H1 (cell line): ENCODE data around the gene NDUFAF7. TPM values are rescaled to one million over a fixed set of nuclear protein-coding genes. Genes with fewer than 3 reads are reported as not detected.

Source experiments
- ASH2L ChIP-seq: fragments of 200-600, 300-600 bp; sonication (generic); IDR thresholded peaks from one replicate; pipeline ENCODE4 v1.7.1; 2017; ENCODE audit warnings: low read length
- CBX5 ChIP-seq: fragments of 300-800, 300-1000 bp; sonication (generic); IDR thresholded peaks from 2 replicates; pipeline ENCODE4 v1.7.1; 2016; ENCODE audit warnings: antibody characterized with exemption, low read length, low read depth
- CEBPB ChIP-seq: IDR thresholded peaks from 2 replicates; pipeline ENCODE4 v1.6.1; 2012; ENCODE audit warnings: low read depth, low read length
- CHD2 ChIP-seq: IDR thresholded peaks from 2 replicates; pipeline ENCODE4 v1.6.1; 2012; ENCODE audit warnings: low read length, improper control_type of control experiment
- CREB1 ChIP-seq: IDR thresholded peaks from 2 replicates; pipeline ENCODE4 v1.6.1; 2012; ENCODE audit warnings: inconsistent platforms
- EZH2 ChIP-seq: fragments of 200-600 bp; sonication (generic); IDR thresholded peaks from 2 replicates; pipeline ENCODE4 v1.7.1; 2012; ENCODE audit warnings: low read depth, mild to moderate bottlenecking, moderate library complexity, low read length, inconsistent platforms; ENCODE audit not compliant: severe bottlenecking
- GTF2F1 ChIP-seq: IDR thresholded peaks from 2 replicates; pipeline ENCODE4 v1.6.1; 2012; ENCODE audit warnings: low read depth, low read length, improper control_type of control experiment, borderline replicate concordance
- HDAC2 ChIP-seq, 2 experiments: fragments of 300-600 bp in 1 of 2; sonication (generic) in 1 of 2; IDR thresholded peaks; 2 replicates each; pipeline ENCODE4 v1.6.1; 2011 to 2012; ENCODE audit warnings: low read depth in 2 of 2, low read length in 2 of 2, mild to moderate bottlenecking in 2 of 2, moderate library complexity in 2 of 2, borderline replicate concordance in 1 of 2, inconsistent platforms in 1 of 2
- KDM5A ChIP-seq: fragments of 200-600 bp; IDR thresholded peaks from 2 replicates; pipeline ENCODE4 v1.7.1; 2012; ENCODE audit warnings: mild to moderate bottlenecking, low read length, inconsistent platforms, mixed read lengths
- MAFK ChIP-seq: IDR thresholded peaks from 2 replicates; pipeline ENCODE4 v1.6.1; 2012; ENCODE audit warnings: low read depth, mild to moderate bottlenecking, improper control_type of control experiment, low read length
- POLR2AphosphoS5 ChIP-seq: IDR thresholded peaks from 2 replicates; pipeline ENCODE4 v1.6.1; 2011; ENCODE audit warnings: low read depth, low read length
- POU5F1 ChIP-seq: IDR thresholded peaks from 2 replicates; pipeline ENCODE4 v1.6.1; 2011; ENCODE audit warnings: low read depth, mild to moderate bottlenecking, low read length, moderate library complexity
- RAD21 ChIP-seq, 2 experiments: IDR thresholded peaks in 1 of 2; conservative IDR thresholded peaks in 1 of 2; 2 replicates each; pipeline ENCODE4 v1.6.1; 2011; ENCODE audit warnings: low read depth in 2 of 2, low read length in 2 of 2, improper control_type of control experiment in 1 of 2, inconsistent platforms in 1 of 2, mild to moderate bottlenecking in 1 of 2, moderate library complexity in 1 of 2
- SIN3A ChIP-seq, 2 experiments: IDR thresholded peaks in 1 of 2; conservative IDR thresholded peaks in 1 of 2; 2 replicates each; pipeline ENCODE4 v1.6.1; 2011 to 2012; ENCODE audit warnings: low read length in 2 of 2, improper control_type of control experiment in 1 of 2, low read depth in 1 of 2, mild to moderate bottlenecking in 1 of 2
- SP1 ChIP-seq: IDR thresholded peaks from 2 replicates; pipeline ENCODE4 v1.6.1; 2011; ENCODE audit warnings: low read depth, low read length
- SP2 ChIP-seq: IDR thresholded peaks from 2 replicates; pipeline ENCODE4 v1.6.1; 2012; ENCODE audit warnings: mild to moderate bottlenecking, low read length, inconsistent platforms
- SP4 ChIP-seq: IDR thresholded peaks from 2 replicates; pipeline ENCODE4 v1.6.1; 2012; ENCODE audit warnings: low read length, inconsistent platforms
- SRF ChIP-seq: IDR thresholded peaks from 2 replicates; pipeline ENCODE4 v1.6.1; 2011; ENCODE audit warnings: mild to moderate bottlenecking, low read depth, low read length, moderate library complexity
- TAF7 ChIP-seq: optimal IDR thresholded peaks from 2 replicates; pipeline ENCODE3; 2011; ENCODE audit warnings: low read depth, mild to moderate bottlenecking, inconsistent platforms, low read length, moderate library complexity, borderline replicate concordance
- TCF12 ChIP-seq: IDR thresholded peaks from 2 replicates; pipeline ENCODE4 v1.6.1; 2011; ENCODE audit warnings: low read depth, mild to moderate bottlenecking, low read length
- ZNF274 ChIP-seq: IDR thresholded peaks from 2 replicates; pipeline ENCODE4 v1.7.0; 2012; ENCODE audit warnings: low read length, borderline replicate concordance; ENCODE audit errors: extremely low read depth
- polyA plus RNA-seq, 7 experiments: library from polyadenylated mRNA; depleted of rRNA in 3 of 7; stranded (reverse) in 5 of 7; unstranded in 2 of 7; fragments of >200 nt in 5 of 7; fragments of 200-250 nt in 2 of 7; gene quantifications; 1 replicate in 5 of 7; 2 replicates in 1 of 7; 4 replicates in 1 of 7; pipeline versions ENCODE4 v1.2.1 to v1.2.3, GENCODE V29; 2011 to 2013; ENCODE audit warnings: missing spikeins in 2 of 7, mixed read lengths in 2 of 7
- total RNA-seq: library from RNA; stranded (reverse); fragmentation: NEBNext Ultra II Directional; extraction: Animal tissue kit (Norgen Biotek cat#: 25700); gene quantifications from 2 replicates; pipeline ENCODE4 v1.2.1, GENCODE V29; 2021
- TF ChIP-seq, protein P1 (sequence below): IDR thresholded peaks from 2 replicates; pipeline ENCODE4 v1.6.1; 2012; ENCODE audit warnings: low read length, inconsistent platforms

NDUFAF7 gene
- total and polyA plus RNA-seq, 2 of the 8 experiments (the other 6 are each of a cell fraction or from before 2014, with no cell fraction given), result 50.2 to 56.0 TPM

DNA sequence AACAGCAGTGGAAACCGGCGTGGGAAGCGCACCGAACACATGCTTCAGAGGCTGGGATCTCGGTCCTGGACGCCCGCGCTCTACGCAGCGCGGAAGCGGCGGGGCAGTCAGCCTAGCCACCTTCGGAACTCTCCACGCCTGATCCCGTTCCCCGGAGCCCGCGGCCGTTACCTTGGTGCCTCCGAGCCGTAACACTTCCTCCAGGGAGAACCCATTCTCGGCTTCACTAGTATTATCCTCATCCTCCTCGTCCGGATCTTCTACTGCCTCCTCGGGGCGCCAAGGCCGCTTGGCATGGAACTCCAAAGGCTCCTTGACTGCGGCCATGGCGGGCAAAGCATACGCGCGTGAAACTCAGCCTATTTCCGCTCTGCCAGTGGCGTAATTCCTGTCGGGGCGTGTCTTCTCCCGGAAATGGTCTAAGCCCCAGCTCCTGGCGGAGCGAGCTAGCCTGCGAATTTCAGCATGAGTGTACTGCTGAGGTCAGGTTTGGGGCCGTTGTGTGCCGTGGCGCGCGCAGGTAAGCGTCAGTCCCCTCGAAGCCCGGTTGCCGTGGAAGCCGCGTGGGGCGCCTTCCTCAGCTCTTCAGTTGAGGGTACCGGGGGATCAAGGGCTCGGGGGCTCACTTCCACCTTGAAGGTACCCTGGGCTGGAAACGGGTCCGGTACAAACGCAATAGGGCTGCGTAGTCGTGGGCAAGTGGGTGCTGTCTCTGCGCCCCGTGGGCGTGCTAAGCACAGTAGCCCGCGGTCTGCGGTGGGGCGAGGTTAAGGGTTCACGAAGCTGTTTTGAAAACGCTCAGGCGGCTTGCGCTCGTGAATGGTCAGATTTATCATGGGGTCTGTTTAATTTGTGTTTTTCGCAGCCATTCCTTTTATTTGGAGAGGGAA lies at the start of gene NDUFAF7, which contains the start of gene CEBPZ (continued):
- TF ChIP-seq, protein P1, sequence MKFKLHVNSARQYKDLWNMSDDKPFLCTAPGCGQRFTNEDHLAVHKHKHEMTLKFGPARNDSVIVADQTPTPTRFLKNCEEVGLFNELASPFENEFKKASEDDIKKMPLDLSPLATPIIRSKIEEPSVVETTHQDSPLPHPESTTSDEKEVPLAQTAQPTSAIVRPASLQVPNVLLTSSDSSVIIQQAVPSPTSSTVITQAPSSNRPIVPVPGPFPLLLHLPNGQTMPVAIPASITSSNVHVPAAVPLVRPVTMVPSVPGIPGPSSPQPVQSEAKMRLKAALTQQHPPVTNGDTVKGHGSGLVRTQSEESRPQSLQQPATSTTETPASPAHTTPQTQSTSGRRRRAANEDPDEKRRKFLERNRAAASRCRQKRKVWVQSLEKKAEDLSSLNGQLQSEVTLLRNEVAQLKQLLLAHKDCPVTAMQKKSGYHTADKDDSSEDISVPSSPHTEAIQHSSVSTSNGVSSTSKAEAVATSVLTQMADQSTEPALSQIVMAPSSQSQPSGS, result no peak
- peak; percentile 66; the same call in 1 of the 2 replicates for TF ChIP-seq KDM5A
- TF ChIP-seq POU5F1, result no peak
- peak in 1 of 2 experiments; percentile 89; a peak in 2 of 4 replicates for TF ChIP-seq SIN3A (conservative IDR thresholded peaks at IDR 0.05 in 1 of 2, IDR thresholded peaks at IDR 0.05 in 1 of 2; ENCODE audit: low read depth in 1 of 2, low read length in 2 of 2)
- no peak for TF ChIP-seq MAFK
- no peak for TF ChIP-seq CBX5
- TF ChIP-seq POLR2AphosphoS5, result peak; percentile 66
- TF ChIP-seq ASH2L, result peak; percentile 75
- TF ChIP-seq EZH2, result no peak
- TF ChIP-seq GTF2F1, result no peak
- TF ChIP-seq TCF12, result no peak
- TF ChIP-seq SP4, result 0 out of 2 replicates have a peak, but pooled peaks have one; percentile 53
- TF ChIP-seq TAF7, result peak; percentile 87
- TF ChIP-seq SP1, result 0 out of 2 replicates have a peak, but pooled peaks have one; percentile 20
- peak; percentile 18 to 74; a peak in 2 of 4 replicates for TF ChIP-seq HDAC2 (IDR thresholded peaks at IDR 0.05; ENCODE audit: borderline replicate concordance in 1 of 2, low read depth in 2 of 2, low read length in 2 of 2)
- TF ChIP-seq CHD2, result no peak
- peak; percentile 48; the same call in 1 of the 2 replicates for TF ChIP-seq CEBPB
- TF ChIP-seq SP2, result no peak
- TF ChIP-seq SRF, result no peak
- TF ChIP-seq CREB1, result peak; percentile 77
- TF ChIP-seq RAD21 (IDR thresholded peaks at IDR 0.05 in 1 of 2, conservative IDR thresholded peaks at IDR 0.05 in 1 of 2; ENCODE audit: low read depth in 2 of 2, low read length in 2 of 2), result no peak
- TF ChIP-seq ZNF274, result no peak
